Endothelial cell of umbilical vein (primary cell): Measurements from ENCODE around the gene CCT2. TPM values are rescaled to one million over a fixed set of nuclear protein-coding genes. Genes with fewer than 3 reads are reported as not detected.

Experiments
- BruUV-seq: library from RNA; stranded (reverse); fragments of 400-500 nt; replicated peaks from 2 replicates; lab custom pipeline; 2021; lab: Mats Ljungman, UMichigan
- CTCF ChIA-PET: fragments of 300-600, 350-600 bp; sonication (Branson Sonifier 250); formaldehyde crosslinking; loops from one replicate; lab custom pipeline; 2021; ENCODE audit warnings: antibody characterized with exemption, inconsistent platforms; lab: Charles Lee
- POLR2A ChIA-PET: fragments of 300-600, 350-600 bp; sonication (Branson Sonifier 250); formaldehyde crosslinking; loops from one replicate; lab custom pipeline; 2021; ENCODE audit warnings: antibody characterized with exemption, inconsistent platforms; lab: Charles Lee
- DNase-seq: peaks from one replicate; pipeline ENCODE4 v3.0.0-alpha.2; 2011; ENCODE audit warnings: low read depth, low spot score
- FAIRE-seq: peaks from 2 replicates; lab custom pipeline; 2011; peaks lifted over from hg19 to GRCh38; lab: Jason Lieb, UNC
- H2AFZ ChIP-seq: 2 replicates; pipeline ENCODE4 v1.6.0; 2012; ENCODE audit warnings: low read depth, low read length, control low read depth, inconsistent platforms
- H3K27ac ChIP-seq: 2 replicates; pipeline ENCODE4 v1.5.1; 2011; ENCODE audit warnings: low read depth, mild to moderate bottlenecking, control low read depth, low read length, moderate library complexity; ENCODE audit not compliant: insufficient read depth
- H3K27me3 ChIP-seq, 2 experiments: 2 replicates each; pipeline versions ENCODE4 v1.6.0 to v1.6.1; 2011; ENCODE audit warnings: low read length in 2 of 2, mixed read lengths in 1 of 2; ENCODE audit not compliant: control insufficient read depth in 2 of 2, insufficient read depth in 2 of 2
- H3K36me3 ChIP-seq, 2 experiments: 2 replicates in 1 of 2; 3 replicates in 1 of 2; pipeline ENCODE4 v1.5.1; 2011; ENCODE audit warnings: low read length in 2 of 2, mild to moderate bottlenecking in 1 of 2, moderate library complexity in 1 of 2; ENCODE audit not compliant: control insufficient read depth in 2 of 2, insufficient read depth in 2 of 2; ENCODE audit errors: extremely low read depth in 1 of 2
- H3K4me1 ChIP-seq: 3 replicates; pipeline ENCODE4 v1.5.1; 2011; ENCODE audit warnings: mild to moderate bottlenecking, low read length; ENCODE audit not compliant: control insufficient read depth, insufficient read depth; ENCODE audit errors: extremely low read depth
- H3K4me2 ChIP-seq: 2 replicates; pipeline ENCODE4 v1.6.1; 2011; ENCODE audit warnings: low read length, control low read depth, mixed read lengths; ENCODE audit not compliant: insufficient read depth
- H3K4me3 ChIP-seq, 3 experiments: fragments of 200-600 bp in 1 of 3; sonication (generic), shearing (Covaris generic) in 1 of 3; replicated peaks in 1 of 3; 2 replicates each; pipeline ENCODE4 v1.5.1; 2011 to 2016; ENCODE audit warnings: control low read depth in 3 of 3, low read length in 3 of 3, mild to moderate bottlenecking in 2 of 3, inconsistent platforms in 1 of 3, low read depth in 1 of 3, moderate library complexity in 1 of 3; ENCODE audit not compliant: insufficient read depth in 1 of 3
- H3K79me2 ChIP-seq: 2 replicates; pipeline ENCODE4 v1.6.0; 2012; ENCODE audit warnings: low read length, inconsistent platforms; ENCODE audit not compliant: control insufficient read depth, insufficient read depth
- H3K9ac ChIP-seq: replicated peaks from 2 replicates; pipeline ENCODE3; 2011; ENCODE audit warnings: low read length, control low read depth; ENCODE audit not compliant: insufficient read depth; ENCODE audit errors: extremely low read depth
- H3K9me1 ChIP-seq: replicated peaks from 3 replicates; pipeline ENCODE4 v1.6.0; 2011; ENCODE audit warnings: mild to moderate bottlenecking, low read length; ENCODE audit not compliant: control insufficient read depth, insufficient read depth; ENCODE audit errors: extremely low read depth
- H3K9me3 ChIP-seq: replicated peaks from 2 replicates; pipeline ENCODE4 v1.5.1; 2012; ENCODE audit warnings: low read length, inconsistent platforms; ENCODE audit not compliant: control insufficient read depth, insufficient read depth
- H4K20me1 ChIP-seq: replicated peaks from 2 replicates; pipeline ENCODE3; 2011; ENCODE audit warnings: mild to moderate bottlenecking, low read length; ENCODE audit not compliant: control insufficient read depth, insufficient read depth; ENCODE audit errors: extremely low read depth
- CTCF ChIP-seq, 2 donors: IDR thresholded peaks; 1 replicate in 1 of 2; 2 replicates in 1 of 2; pipeline ENCODE4 v1.5.1; 2011; ENCODE audit warnings: low read length in 2 of 2, mild to moderate bottlenecking in 2 of 2, moderate library complexity in 2 of 2, control low read depth in 1 of 2, inconsistent platforms in 1 of 2, low read depth in 1 of 2; ENCODE audit not compliant: insufficient read depth in 1 of 2; ENCODE audit errors: extremely low read depth in 1 of 2
- EZH2 ChIP-seq: IDR thresholded peaks from 2 replicates; pipeline ENCODE4 v1.6.1; 2012; ENCODE audit warnings: borderline replicate concordance, low read depth, mild to moderate bottlenecking, moderate library complexity, low read length, inconsistent platforms; ENCODE audit not compliant: severe bottlenecking
- FOS ChIP-seq: IDR thresholded peaks from 2 replicates; pipeline ENCODE4 v1.6.1; 2011; ENCODE audit warnings: mild to moderate bottlenecking, low read length, moderate library complexity, borderline replicate concordance; ENCODE audit not compliant: insufficient read depth
- GATA2 ChIP-seq: IDR thresholded peaks from 2 replicates; pipeline ENCODE4 v1.7.0; 2011; ENCODE audit warnings: low read depth, mild to moderate bottlenecking, moderate library complexity, mixed read lengths, low read length; ENCODE audit not compliant: insufficient read length, insufficient read depth
- JUN ChIP-seq: IDR thresholded peaks from 2 replicates; pipeline ENCODE4 v1.6.1; 2011; ENCODE audit warnings: borderline replicate concordance, low read depth; ENCODE audit not compliant: insufficient read length, insufficient read depth
- MAX ChIP-seq: IDR thresholded peaks from 2 replicates; pipeline ENCODE4 v1.6.1; 2011; ENCODE audit not compliant: insufficient read depth, insufficient read length
- MYC ChIP-seq: IDR thresholded peaks from one replicate; pipeline ENCODE4 v1.6.1; 2011; ENCODE audit warnings: mild to moderate bottlenecking, low read depth, low read length
- POLR2A ChIP-seq: IDR thresholded peaks from 2 replicates; pipeline ENCODE4 v1.6.1; 2012; ENCODE audit warnings: low read depth, mild to moderate bottlenecking, control low read depth, low read length
- POLR2AphosphoS5 ChIP-seq: IDR thresholded peaks from 2 replicates; pipeline ENCODE4 v1.6.1; 2012; ENCODE audit warnings: low read depth, mild to moderate bottlenecking, control low read depth, low read length, moderate library complexity; ENCODE audit not compliant: insufficient read depth
- dilution Hi-C: fragments of 300-500 bp; cut with MboI; formaldehyde crosslinking; loops from one replicate; pipeline ENCODE4 v1.15.0; 2019; ENCODE audit warnings: low sequenced_read_pairs; ENCODE audit not compliant: extremely low pct_ligation_motif_present
- intact Hi-C: fragments of 100-400 bp; cut with micrococcal nuclease; formaldehyde crosslinking; loops from one replicate; pipeline ENCODE4 v1.10.0; 2022
- polyA plus RNA-seq, 4 experiments: library from polyadenylated mRNA; depleted of rRNA in 3 of 4; stranded (reverse) in 3 of 4; unstranded in 1 of 4; fragments of >200 nt; gene quantifications; 2 replicates each; pipeline versions ENCODE4 v1.2.1 to v1.2.3, GENCODE V29; 2011 to 2012; ENCODE audit warnings: missing spikeins in 1 of 4
- total RNA-seq: library from RNA; stranded (reverse); gene quantifications from 2 replicates; pipeline ENCODE4 v1.2.3, GENCODE V29; 2021

The CCT2 gene
- total and polyA plus RNA-seq, 2 donors (not counting 3 experiments of a cell fraction or from before 2014, with no cell fraction given) = 138 to 245 TPM

- dilution Hi-C loops (loop anchor here (25.0 kb wide), 1 partner anchor 201 kb away; no protein-coding TSS in a partner anchor), intact Hi-C loops (loop anchor here (5.0 kb wide), 4 partner anchors 149 to 654 kb away; partner anchors contain the start of genes CNOT2 and RAB3IP)
- H3K9me1 ChIP-seq = no peaks in the 10 kb centered on the region
- no TSS peak for BruUV-seq
- H3K4me3 ChIP-seq = no peak overlapping the region
- H3K9ac ChIP-seq = no peak overlapping the region
- H3K27me3 ChIP-seq = no peaks in the 10 kb centered on the region
- H3K9me3 ChIP-seq = no peaks in the 10 kb centered on the region
- H3K4me2 ChIP-seq = no peak overlapping the region
- peaks cover 8% of the 10 kb centered on the region for H3K4me1 ChIP-seq
- no peak for FAIRE-seq
- H4K20me1 ChIP-seq = peaks cover 3% of the 10 kb centered on the region
- no peak overlapping the region for H2AFZ ChIP-seq
- TF ChIP-seq EZH2 (no peak), POLR2AphosphoS5 (no peak), MYC (no peak), CTCF (IDR thresholded peaks at IDR 0.05; ENCODE audit: extremely low read depth in 1 of 2, insufficient read depth in 1 of 2, low read depth in 1 of 2, low read length in 2 of 2) (no peak), MAX (no peak), GATA2 (no peak), JUN (no peak), FOS (no peak), POLR2A (no peak)
- H3K79me2 ChIP-seq = peaks cover 38% of the 10 kb centered on the region
- DNase-seq = no peak
- H3K36me3 ChIP-seq = peaks cover 25 to 43% of the 10 kb centered on the region in 2 experiments
- ChIA-PET POLR2A (no interaction called here), CTCF (no interaction called here)
- H3K27ac ChIP-seq = no peak overlapping the region
Observed at GRCh38 chr12:69588527-69588926, 3.3 kb downstream of the CCT2 start.
